ENCODE results near the gene CHRND.

DNA sequence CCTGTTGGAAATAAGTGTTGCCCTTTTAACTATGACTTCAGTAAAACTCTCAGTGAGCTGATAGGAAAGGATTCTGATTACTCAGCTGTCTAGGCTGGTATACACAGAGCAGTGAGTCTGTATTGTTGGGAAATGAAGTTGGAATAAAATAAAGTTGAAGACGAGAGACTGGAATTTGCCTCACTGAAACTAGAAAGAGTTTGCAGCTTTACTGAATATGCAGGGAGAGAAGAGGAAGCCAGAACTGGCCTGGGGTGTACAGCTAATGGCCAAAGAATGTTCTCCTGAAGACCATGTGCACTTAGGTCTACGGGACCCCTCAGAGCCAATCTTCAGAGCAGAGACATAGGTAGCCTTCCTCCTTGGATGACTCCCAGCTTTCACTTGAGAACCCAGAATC is 51.0 kb downstream of the CHRND start:
- TF ChIP-seq, protein P1, sequence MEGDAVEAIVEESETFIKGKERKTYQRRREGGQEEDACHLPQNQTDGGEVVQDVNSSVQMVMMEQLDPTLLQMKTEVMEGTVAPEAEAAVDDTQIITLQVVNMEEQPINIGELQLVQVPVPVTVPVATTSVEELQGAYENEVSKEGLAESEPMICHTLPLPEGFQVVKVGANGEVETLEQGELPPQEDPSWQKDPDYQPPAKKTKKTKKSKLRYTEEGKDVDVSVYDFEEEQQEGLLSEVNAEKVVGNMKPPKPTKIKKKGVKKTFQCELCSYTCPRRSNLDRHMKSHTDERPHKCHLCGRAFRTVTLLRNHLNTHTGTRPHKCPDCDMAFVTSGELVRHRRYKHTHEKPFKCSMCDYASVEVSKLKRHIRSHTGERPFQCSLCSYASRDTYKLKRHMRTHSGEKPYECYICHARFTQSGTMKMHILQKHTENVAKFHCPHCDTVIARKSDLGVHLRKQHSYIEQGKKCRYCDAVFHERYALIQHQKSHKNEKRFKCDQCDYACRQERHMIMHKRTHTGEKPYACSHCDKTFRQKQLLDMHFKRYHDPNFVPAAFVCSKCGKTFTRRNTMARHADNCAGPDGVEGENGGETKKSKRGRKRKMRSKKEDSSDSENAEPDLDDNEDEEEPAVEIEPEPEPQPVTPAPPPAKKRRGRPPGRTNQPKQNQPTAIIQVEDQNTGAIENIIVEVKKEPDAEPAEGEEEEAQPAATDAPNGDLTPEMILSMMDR (IDR thresholded peaks at IDR 0.05; ENCODE audit: low read depth, low read length) = no peak
- no peak for TF ChIP-seq EZH2phosphoT487 (IDR thresholded peaks at IDR 0.05; ENCODE audit: low read depth)

Measured in OCI-LY3 (cell line).